IPS-NIHi11 (cell line): ENCODE measurements around the gene TBC1D2.
"Not testable (repeated sequence)": the region's sequence is repeated elsewhere in the genome, so short reads cannot be mapped to it uniquely, and the experiment has no call there.

ENCODE experiments used
- DNase-seq: peaks from one replicate; pipeline ENCODE4 v3.0.0; 2012; ENCODE audit warnings: mixed read lengths, low spot score

Gene TBC1D2

GRCh38 chr9:98255578-98256296, at the start of gene TBC1D2:
Gene TBC1D2 (minus strand): TSS chr9:98255649. CDS start chr9:98255541, 108 bp downstream.
- peak; percentile 99 for DNase-seq

GRCh38 chr9:98304381-98304780, 48.9 kb upstream of the TBC1D2 start:
- no peak for DNase-seq

GRCh38 chr9:98303633-98304125, 48.2 kb upstream of the TBC1D2 start:
- DNase-seq = no peak

GRCh38 chr9:98302938-98303632, 47.6 kb upstream of the TBC1D2 start:
- DNase-seq = no peak

GRCh38 chr9:98302150-98302549, 46.7 kb upstream of the TBC1D2 start:
- no peak for DNase-seq

- no peak for DNase-seq
Observed at GRCh38 chr9:98300611-98301010, 45.2 kb upstream of the TBC1D2 start.

- no peak for DNase-seq
Observed at GRCh38 chr9:98298476-98298875, 43.0 kb upstream of the TBC1D2 start.

GRCh38 chr9:98295824-98296223, 40.4 kb upstream of the TBC1D2 start:
- DNase-seq = no peak

- DNase-seq = no peak
Observed at GRCh38 chr9:98291820-98292219, 36.4 kb upstream of the TBC1D2 start.

- DNase-seq = no peak
Observed at GRCh38 chr9:98290411-98290810, 35.0 kb upstream of the TBC1D2 start.

- no peak for DNase-seq
Observed at GRCh38 chr9:98289614-98290201, 34.3 kb upstream of the TBC1D2 start.

GRCh38 chr9:98288881-98289280, 33.4 kb upstream of the TBC1D2 start:
- DNase-seq = peak; percentile 37

- peak; percentile 71 for DNase-seq
Observed at GRCh38 chr9:98287384-98287783, 31.9 kb upstream of the TBC1D2 start.

- no peak for DNase-seq
Observed at GRCh38 chr9:98285446-98285845, 30.0 kb upstream of the TBC1D2 start.

- no peak for DNase-seq
Observed at GRCh38 chr9:98284754-98285153, 29.3 kb upstream of the TBC1D2 start.

GRCh38 chr9:98283143-98283542, 27.7 kb upstream of the TBC1D2 start:
- DNase-seq = not testable (repeated sequence)

GRCh38 chr9:98281281-98281680, 25.8 kb upstream of the TBC1D2 start:
- DNase-seq = no peak

- DNase-seq = no peak
Observed at GRCh38 chr9:98280574-98280973, 25.1 kb upstream of the TBC1D2 start.

- no peak for DNase-seq
Observed at GRCh38 chr9:98280162-98280561, 24.7 kb upstream of the TBC1D2 start.

GRCh38 chr9:98276907-98277469, 21.5 kb upstream of the TBC1D2 start:
- no peak for DNase-seq

- DNase-seq = no peak
Observed at GRCh38 chr9:98275159-98275558, 19.7 kb upstream of the TBC1D2 start.

GRCh38 chr9:98272083-98272482, 16.6 kb upstream of the TBC1D2 start:
- no peak for DNase-seq

GRCh38 chr9:98271479-98271878, 16.0 kb upstream of the TBC1D2 start:
- DNase-seq = no peak
